GM21717 (cell line): Measurements from ENCODE around the gene ABCC4.

Experiments used
- ATAC-seq: cut with Tn5 transposase; IDR thresholded peaks from one replicate; pipeline ENCODE4 v1.9.1; 2021; ENCODE audit warnings: mild to moderate bottlenecking, moderate library complexity; ENCODE audit not compliant: unreplicated experiment

ABCC4 gene

DNA sequence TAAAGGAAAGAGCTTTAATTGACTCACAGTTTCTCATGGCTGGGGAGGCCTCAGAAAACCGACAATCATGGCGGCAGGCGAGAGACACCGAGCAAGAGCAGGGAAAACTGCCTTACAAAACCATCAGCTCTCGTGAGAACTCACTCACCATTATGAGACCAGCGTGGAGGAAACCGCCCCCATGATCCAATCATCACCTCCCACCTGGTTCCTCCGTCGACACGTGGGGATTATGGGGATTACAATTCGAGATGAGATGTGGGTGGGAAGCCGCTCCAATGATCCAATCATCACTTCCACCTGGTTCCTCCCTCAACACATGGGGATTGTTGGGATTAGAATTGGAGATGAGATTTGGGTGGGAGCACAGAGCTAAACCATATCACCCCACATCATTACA is 293.9 kb downstream of the ABCC4 start:
- no peak for ATAC-seq

DNA sequence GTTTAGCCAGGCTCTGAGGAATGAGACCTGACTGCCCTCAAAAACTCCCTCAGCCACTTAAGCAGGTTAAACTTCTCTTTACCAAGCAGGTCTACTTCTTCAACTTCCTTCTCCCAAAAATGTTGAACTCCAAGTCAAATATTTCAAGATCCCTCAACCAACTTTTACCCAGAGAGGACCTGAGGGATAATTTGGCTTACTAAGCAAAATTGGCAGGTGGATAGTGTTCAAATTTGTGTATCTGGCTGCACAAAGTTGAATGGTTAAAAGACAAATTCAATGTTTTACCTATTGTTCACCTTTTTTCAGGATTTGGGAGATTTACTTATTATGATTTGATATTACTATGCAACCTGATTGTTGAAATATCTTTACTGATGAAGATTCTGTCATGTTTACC is 296.0 kb downstream of the ABCC4 start:
- ATAC-seq, result no peak

DNA sequence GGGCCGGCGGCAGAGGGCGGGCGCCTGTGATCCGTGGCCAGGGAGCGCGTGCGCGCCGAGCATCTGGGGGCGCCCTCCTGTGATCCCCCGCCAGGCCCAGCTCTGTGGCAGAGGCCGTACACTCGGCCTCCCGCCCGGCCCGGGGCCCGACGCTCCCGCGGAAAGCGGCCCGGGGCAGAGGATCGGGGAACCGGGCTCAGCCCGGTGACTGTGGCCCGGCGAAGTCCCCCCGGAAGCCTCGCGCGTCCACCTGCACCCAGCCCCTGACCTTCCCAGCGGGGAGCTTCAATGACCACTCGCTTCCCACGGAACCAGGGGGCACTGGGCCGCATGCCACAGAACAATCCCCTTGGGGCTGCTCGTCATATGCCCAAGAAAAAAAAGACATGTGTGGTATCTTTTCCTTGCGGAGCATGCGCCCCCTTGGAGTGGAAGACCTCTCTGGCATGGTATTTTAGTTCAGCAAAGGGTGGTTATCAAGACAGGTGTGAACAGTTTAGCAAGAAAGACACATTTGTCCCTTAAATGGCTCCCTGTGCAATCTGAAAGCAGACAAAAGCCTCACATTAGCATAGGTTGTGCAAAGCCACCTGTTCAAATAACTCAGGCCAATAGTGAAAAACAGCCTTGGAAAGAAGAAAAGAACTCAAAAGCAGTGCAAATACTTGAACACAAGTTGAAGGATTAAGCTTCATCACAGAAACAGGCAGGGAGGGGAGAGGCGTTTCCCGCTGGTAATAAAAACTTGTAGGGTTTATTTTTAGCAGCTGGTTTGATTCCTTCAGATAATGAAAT is 298.0 kb downstream of the ABCC4 start:
- no peak for ATAC-seq

DNA sequence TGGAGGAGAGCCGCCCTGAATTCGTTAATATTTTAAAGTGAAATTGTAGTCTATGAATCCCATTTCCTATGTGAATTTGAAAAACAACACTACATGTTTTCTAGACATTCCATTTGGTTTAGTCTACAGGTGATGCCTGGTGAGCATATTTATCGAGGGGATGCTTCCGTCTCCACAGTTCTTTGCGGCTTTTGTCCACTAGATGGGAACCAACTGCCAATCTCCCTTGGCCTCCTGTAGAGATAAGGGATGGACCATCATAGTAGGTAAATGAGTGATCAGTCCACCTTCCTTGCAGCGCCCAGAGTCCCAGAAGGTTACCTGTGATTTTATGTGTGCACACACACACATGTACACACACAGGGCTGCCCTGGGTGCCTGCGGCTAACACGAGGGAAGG is 299.1 kb downstream of the ABCC4 start:
- no peak for ATAC-seq

DNA sequence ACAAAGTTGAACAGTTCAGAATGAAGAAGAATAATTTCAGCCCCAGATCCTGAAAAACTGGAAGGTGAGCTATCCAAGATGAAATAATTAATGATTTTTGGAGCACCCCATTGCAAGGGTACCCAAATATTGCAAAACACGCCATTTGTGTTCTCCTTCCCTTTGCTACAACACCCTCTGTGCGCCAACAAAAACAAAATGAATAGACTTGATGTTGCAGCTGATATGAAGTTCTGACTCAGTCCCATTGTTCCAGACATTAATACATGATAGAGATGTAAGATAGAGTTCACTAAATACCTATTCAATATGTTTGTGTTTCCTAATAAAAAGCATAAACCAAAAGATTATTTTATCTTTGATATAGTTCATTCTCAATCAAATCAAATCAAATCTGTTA is 301.4 kb downstream of the ABCC4 start:
- no peak for ATAC-seq

DNA sequence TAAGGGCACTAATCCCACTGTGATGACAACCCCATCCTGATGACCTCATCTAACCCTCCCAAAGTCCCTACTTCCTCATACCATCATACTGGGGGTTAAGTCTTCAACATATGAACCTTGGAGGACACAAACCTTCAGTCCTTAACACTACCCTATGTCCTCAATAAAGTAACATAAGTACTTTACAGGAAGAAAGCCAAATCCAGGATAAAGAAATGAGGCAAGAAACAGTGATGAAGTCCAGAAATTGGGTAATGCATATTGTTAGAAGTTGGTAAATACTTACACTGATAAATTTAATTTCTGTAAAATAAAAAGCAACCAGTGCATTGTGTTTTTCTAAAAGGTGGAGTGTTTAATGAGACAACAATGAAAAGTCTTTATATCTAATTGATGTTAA is 304.1 kb downstream of the ABCC4 start:
- no peak for ATAC-seq

DNA sequence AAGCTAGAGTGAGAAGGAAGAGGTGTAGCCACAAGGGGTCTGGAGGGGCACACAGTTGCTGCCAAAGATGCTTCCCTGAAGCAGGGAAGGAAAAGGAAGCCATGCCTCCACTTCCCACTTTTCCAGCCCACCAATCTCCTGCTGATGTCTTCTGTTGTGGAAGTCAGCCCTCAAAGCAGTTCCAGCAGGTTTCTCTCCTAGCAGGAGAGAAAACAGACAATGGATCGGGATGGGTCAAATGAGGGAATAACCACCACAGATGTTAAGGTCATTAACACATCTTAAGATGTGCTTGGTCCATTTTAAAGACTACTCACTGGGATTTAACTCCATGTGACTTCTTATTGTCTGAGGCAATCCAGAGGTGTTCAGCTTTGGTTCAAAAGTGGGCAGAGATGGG is 304.8 kb downstream of the ABCC4 start:
- no peak for ATAC-seq

DNA sequence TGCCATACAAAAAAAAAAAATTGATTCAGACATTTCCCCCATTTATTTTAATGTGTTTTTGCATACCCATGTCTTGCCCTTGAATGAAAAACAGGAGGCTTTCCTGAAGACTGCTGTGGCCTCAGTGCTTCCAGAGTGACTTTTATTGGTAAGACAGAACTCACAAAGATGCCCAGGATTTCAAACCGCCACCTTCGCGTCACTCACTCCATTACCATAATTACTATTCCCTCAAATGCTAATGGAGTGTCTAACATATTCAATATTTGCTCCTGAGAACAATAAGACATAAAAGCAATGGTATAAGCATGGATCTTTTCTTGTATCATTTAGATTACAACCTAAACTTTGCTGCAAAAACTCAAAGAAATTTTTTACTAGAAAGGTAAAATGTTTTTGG is 306.7 kb downstream of the ABCC4 start:
- no peak for ATAC-seq

DNA sequence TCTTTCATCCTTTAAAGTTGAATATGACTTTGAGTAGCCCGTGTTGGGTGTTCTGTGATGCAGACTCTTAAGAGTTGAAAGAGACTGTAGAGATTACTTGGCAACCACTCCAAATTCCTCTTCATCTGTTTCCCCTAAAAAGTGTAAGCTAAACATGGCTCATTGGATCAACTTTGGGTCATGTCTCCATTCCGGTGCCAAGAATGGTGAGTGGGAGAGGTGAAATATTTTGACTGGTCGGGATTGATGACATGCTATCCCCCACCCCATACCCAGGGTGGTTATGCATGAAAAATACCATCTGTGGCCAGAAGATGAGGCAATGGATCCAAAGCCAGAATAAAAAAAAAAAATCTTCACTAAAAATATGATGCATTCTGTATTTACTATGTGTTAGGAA is 307.6 kb downstream of the ABCC4 start:
- ATAC-seq, result no peak

DNA sequence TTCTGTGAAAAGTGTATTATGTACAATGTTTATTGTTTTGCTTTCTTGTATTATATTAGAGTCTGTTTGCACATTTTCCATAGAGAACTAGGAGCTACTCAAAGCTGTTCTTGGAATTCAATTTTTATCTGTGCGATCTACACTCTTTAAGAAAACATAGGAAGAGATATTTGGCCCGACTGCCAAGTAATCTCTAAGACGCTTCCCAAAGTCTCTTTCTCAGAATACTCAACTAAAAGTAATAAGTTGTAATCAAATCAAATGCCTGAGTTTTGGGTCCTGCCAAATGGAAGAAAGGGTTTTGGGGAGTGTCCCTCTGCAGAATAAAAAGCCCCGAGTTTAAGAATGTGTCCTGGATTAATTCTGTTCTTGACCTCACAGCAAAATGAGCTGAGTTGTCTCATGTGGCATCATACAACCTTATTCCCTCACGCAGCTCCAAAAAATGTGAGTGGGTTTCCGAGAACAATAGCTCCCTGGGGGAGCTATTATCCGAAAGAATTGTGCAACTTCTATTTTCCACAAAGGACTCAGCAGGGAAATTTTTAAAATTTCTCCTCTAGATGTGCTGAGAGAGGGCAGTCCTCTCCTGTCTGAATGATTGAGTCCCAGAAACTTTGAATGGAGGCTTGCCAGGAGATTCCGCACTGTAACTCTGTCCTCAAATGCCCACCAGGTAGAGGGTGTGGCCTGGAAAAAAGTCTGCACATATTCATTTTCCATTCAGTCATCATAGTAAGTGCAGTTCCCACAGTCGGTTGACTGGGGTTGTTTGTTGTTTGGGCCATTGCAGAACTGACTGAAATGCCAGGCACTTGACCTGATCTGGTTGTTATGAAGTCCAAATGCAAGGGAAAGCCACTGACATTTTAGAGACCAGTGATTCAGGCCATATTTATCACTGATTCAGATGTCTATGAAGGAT is 309.0 kb downstream of the ABCC4 start:
- ATAC-seq, result no peak

DNA sequence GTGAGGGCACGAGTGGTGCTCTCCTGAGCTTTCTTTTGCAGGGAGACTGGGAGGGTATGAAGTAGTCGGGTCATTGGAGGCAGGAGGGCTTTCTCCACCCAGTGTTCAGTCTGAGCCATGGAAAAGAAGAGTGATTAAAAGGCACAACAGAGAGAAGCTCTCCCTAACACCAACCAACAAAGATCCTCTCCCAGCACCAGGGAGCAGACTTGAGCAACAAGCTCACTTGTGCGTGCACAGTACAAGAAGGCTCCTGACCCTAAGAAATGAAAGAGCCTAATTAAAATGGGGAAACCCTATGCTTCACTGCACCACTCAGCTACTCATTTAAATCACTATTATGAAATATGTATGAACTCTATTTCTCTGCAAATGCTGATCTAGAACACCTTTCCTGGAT is 312.6 kb downstream of the ABCC4 start:
- ATAC-seq, result no peak

DNA sequence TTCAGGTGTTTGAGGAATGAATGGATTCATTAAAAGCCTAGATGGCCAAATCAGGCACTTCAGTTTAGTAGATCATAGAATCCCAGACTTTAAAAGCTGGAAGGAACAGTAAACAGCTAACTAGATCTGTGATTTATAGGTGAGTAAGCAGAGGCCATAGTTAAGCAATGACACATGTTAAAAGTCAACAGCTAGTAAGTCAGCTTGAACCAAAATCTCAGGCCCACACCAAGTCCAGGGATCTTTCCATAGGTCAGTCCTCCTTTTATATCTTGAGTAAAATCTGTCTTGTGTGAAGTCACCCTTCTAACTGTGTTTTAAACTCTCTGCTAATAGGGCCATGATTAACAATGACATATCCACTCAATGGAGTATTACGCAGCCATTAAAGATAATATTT is 313.4 kb downstream of the ABCC4 start:
- no peak for ATAC-seq

DNA sequence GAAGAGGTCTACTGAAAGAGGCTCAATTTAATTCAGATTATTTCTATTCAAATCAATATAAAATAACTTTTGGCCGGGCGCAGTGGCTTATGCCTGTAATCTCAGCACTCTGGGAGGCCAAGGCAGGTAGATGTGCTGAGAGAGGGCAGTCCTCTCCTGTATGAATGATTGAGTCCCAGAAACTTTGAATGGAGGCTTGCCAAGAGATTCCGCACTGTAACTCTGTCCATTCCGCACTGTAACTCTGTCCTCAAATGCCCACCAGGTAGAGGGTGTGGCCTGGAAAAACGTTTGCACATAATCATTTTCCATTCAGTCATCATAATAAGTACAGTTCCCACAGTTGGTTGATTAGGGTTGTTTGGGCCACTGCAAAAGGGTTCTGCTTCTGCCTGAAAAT is 314.2 kb downstream of the ABCC4 start:
- ATAC-seq, result no peak

DNA sequence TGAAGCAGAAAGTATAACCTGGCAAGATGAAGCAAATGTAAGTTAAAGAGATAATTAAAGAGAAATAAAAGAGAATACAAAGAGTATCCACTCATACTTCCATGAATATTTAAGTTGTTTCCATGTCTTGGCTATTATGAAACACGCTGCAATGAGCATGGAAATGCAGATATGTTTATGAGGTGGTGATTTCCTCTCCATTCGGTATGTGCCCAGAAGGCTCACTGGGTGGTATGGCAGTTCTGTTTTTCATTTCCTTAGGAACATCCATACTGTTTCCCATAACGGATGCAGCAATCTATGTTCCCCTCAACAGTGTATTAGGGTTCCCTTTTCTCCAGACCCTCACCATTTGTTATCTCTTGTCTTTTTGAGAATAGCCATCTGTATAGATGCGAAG is 316.3 kb downstream of the ABCC4 start:
- no peak for ATAC-seq

DNA sequence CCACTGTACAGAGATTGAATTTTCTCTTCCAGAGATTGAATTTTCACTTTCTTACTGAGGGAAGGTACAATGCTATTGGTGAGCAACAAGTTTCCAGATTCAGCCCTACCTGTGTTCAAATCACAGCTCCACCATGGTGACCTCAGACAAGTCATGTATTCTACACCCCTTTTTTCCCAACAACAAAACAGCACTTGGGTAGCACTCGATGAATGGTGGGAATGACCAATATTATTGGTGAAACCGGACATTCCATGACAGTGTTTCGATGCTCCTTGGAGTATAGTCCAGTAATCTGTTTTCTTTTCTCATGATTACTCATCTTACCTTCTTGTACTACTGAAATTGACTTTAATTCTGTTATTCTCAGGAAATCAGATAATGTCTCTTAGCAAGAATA is 322.7 kb downstream of the ABCC4 start:
- ATAC-seq, result no peak

DNA sequence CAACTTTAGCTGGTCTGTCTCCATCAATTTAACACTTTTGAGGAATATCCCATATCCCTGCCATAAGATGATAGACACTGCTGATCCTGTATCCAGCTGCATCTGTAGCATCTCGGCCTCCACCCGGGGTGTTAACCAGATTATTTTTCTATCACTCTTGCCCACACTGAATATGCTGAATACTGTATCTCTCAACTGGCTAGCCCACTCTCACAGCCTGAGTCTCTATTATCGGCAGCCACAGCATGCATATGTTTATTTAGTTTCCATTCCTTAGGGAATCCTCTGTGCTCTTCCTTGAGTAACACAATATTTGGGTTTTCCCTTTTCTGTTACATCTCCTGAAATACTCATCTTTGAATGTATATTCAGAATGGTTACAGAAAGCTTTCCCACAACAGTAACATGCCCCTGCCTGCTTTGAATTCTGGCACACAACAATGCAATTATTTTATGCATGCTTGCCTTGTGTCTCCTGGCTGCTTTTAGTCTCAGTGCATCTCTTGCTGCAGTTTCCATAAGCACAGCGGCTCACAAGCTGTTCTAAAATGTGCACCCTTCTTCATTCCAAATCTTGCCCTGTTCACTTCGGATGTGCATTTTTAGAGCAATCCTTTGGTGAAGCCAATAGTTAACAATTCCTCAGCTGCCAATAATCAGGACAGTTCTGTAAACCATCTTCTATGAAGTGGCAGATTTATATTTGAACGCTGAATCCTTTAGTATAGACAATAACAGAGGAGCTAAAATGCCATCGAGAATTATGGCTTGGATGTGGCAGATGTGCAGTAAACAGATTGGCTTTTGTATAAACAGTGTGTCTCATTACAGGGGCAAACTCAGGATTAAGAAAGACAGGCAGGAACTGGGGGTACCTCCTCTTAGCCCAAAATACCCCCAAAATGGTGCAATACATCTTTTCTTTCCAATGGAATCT is 327.0 kb downstream of the ABCC4 start:
- no peak for ATAC-seq

DNA sequence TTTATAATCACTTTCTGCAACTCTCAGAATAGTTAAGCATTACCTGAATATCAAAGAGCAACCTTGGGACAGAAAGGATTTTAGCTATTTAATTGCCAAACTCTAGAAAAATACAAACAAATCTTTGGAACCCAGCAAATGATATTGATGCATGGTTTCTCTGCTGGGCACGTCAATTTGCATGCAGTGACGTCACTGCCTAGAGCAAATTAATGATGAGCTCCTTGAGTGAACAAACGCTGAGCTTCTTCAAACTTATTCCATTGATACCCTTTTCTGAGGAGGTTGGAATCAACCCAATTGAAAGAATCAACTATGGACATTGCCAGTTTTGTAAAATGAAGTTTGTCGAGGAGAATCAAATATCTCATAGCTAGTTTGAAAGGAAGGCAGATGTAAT is 329.0 kb downstream of the ABCC4 start:
- no peak for ATAC-seq
